HEK293T (cell line): Measurements from ENCODE around the gene SYT7.

Experiments used
- ARNT ChIP-seq: fragments of 450-650 bp; IDR thresholded peaks from 2 replicates; pipeline ENCODE4 v1.6.1; 2017; ENCODE audit warnings: mild to moderate bottlenecking
- BHLHE40 ChIP-seq: fragments of 450-650 bp; IDR thresholded peaks from 2 replicates; pipeline ENCODE4 v1.6.1; 2016; ENCODE audit warnings: mild to moderate bottlenecking, moderate library complexity, borderline replicate concordance
- ELF4 ChIP-seq: fragments of 450-650 bp; IDR thresholded peaks from 2 replicates; pipeline ENCODE4 v1.6.1; 2017; ENCODE audit warnings: antibody characterized with exemption
- FOXA1 ChIP-seq: fragments of 450-650 bp; IDR thresholded peaks from 2 replicates; pipeline ENCODE4 v1.6.1; 2016; ENCODE audit warnings: mild to moderate bottlenecking
- FOXK2 ChIP-seq: fragments of 450-650 bp; IDR thresholded peaks from 2 replicates; pipeline ENCODE4 v1.6.1; 2016; ENCODE audit warnings: mild to moderate bottlenecking
- FOXM1 ChIP-seq: fragments of 450-650 bp; IDR thresholded peaks from 2 replicates; pipeline ENCODE4 v1.6.1; 2017; ENCODE audit warnings: mild to moderate bottlenecking, borderline replicate concordance
- HDGF ChIP-seq: fragments of 450-650 bp; IDR thresholded peaks from 2 replicates; pipeline ENCODE4 v1.6.1; 2017; ENCODE audit warnings: antibody characterized with exemption, borderline replicate concordance
- SP1 ChIP-seq: fragments of 450-650 bp; IDR thresholded peaks from 2 replicates; pipeline ENCODE4 v1.6.1; 2017
- SUZ12 ChIP-seq: fragments of 450-650 bp; IDR thresholded peaks from 2 replicates; pipeline ENCODE4 v1.6.1; 2016; ENCODE audit warnings: mild to moderate bottlenecking
- TARDBP ChIP-seq: fragments of 450-650 bp; IDR thresholded peaks from 2 replicates; pipeline ENCODE4 v1.6.1; 2016
- TF ChIP-seq, protein P1 (sequence below): fragments of 450-650 bp; IDR thresholded peaks from 2 replicates; pipeline ENCODE4 v1.6.1; 2016

DNA sequence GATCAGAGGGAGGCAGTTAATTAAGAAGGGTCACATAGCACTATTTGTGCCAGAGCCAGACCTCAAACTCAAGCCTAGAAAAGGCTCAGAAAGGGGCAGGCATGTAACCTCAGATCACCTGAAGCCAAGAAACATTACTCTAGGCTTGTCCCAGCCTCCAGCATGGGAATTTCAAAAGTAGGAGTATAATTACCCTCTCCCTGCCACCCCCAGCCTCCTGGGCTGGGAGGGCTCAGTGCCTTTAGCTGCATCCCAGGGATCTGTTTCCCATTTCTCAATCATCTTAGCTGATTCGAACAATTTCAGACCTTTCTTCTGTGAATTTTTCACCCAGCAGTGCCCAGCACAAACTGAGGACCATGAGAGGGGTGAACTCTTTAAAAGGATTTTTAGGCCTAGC lies 105.4 kb downstream of the SYT7 start:
- TF ChIP-seq, protein P1, sequence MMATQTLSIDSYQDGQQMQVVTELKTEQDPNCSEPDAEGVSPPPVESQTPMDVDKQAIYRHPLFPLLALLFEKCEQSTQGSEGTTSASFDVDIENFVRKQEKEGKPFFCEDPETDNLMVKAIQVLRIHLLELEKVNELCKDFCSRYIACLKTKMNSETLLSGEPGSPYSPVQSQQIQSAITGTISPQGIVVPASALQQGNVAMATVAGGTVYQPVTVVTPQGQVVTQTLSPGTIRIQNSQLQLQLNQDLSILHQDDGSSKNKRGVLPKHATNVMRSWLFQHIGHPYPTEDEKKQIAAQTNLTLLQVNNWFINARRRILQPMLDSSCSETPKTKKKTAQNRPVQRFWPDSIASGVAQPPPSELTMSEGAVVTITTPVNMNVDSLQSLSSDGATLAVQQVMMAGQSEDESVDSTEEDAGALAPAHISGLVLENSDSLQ, result no peak
- TF ChIP-seq ELF4 (no peak), FOXK2 (no peak), BHLHE40 (no peak), SP1 (no peak), FOXA1 (no peak), ARNT (no peak), SUZ12 (no peak), FOXM1 (no peak), HDGF (no peak), TARDBP (no peak)
